A549 (cell line): ENCODE measurements around the gene NUMB. TPM values are rescaled to one million over a fixed set of nuclear protein-coding genes. Genes with fewer than 3 reads are reported as not detected.

ENCODE experiments used
- ATAC-seq, 2 experiments: fragments of 200-7000 bp in 1 of 2; fragments of >200 bp in 1 of 2; cut with Nextera tagmentation in 1 of 2; cut with Tn5 transposase in 1 of 2; 3 replicates each; pipeline versions ENCODE4 v1.8.0 to v1.9.1; 2018 to 2020; ENCODE audit warnings: mild to moderate bottlenecking in 1 of 2, moderate library complexity in 1 of 2
- CTCF ChIA-PET: fragments of 300-600 bp; sonication (Branson Sonifier 250); formaldehyde crosslinking; extraction: SDS; loops from one replicate; lab custom pipeline; 2021; ENCODE audit warnings: antibody characterized with exemption, inconsistent platforms; lab: Yijun Ruan, JAX
- POLR2A ChIA-PET: fragments of 350-600 bp; formaldehyde crosslinking; extraction: SDS; loops from one replicate; lab custom pipeline; 2021; ENCODE audit warnings: antibody characterized with exemption, inconsistent platforms; lab: Yijun Ruan, JAX
- DNase-seq, 2 experiments: peaks; one replicate each; pipeline versions ENCODE4 v3.0.0 to v3.0.0-alpha.2; 2011 to 2016; ENCODE audit warnings: low read depth in 1 of 2, low spot score in 1 of 2
- FAIRE-seq: peaks from 2 replicates; lab custom pipeline; 2011; peaks lifted over from hg19 to GRCh38; lab: Jason Lieb, UNC
- H3K27ac ChIP-seq, 2 experiments: fragments of >200 bp; sonication (Bioruptor Twin); formaldehyde crosslinking; 3 replicates each; pipeline ENCODE4 v1.5.1; 2016 to 2017
- H3K4me1 ChIP-seq: fragments of >200 bp; sonication (Bioruptor Twin); formaldehyde crosslinking; 3 replicates; pipeline ENCODE4 v1.6.1; 2016
- H3K4me2 ChIP-seq: fragments of >200 bp; sonication (Bioruptor Twin); formaldehyde crosslinking; 3 replicates; pipeline ENCODE4 v1.6.1; 2016
- H3K4me3 ChIP-seq: fragments of >200 bp; sonication (Bioruptor Twin); formaldehyde crosslinking; 3 replicates; pipeline ENCODE4 v1.5.1; 2016
- H3K9me3 ChIP-seq: fragments of >200 bp; sonication (Bioruptor Twin); formaldehyde crosslinking; 3 replicates; pipeline ENCODE4 v1.6.1; 2016
- CBX2 ChIP-seq: fragments of 200-600 bp; sonication (generic); IDR thresholded peaks from 2 replicates; pipeline ENCODE4 v1.6.1; 2016; ENCODE audit warnings: low read depth, mild to moderate bottlenecking, borderline replicate concordance
- CBX8 ChIP-seq: fragments of 200-600 bp; sonication (generic); IDR thresholded peaks from 2 replicates; pipeline ENCODE4 v1.6.1; 2016
- CEBPB ChIP-seq, 2 experiments: fragments of >200 bp in 1 of 2; sonication (Bioruptor Twin) in 1 of 2; formaldehyde crosslinking in 1 of 2; IDR thresholded peaks; 2 replicates each; pipeline ENCODE4 v1.6.1; 2012 to 2016
- CHD4 ChIP-seq: fragments of 200-600 bp; sonication (generic); IDR thresholded peaks from 2 replicates; pipeline ENCODE4 v1.6.1; 2016; ENCODE audit warnings: antibody characterized with exemption, mild to moderate bottlenecking, borderline replicate concordance
- EHMT2 ChIP-seq: fragments of 200-600 bp; sonication (generic); IDR thresholded peaks from 2 replicates; pipeline ENCODE4 v1.6.1; 2016; ENCODE audit warnings: antibody characterized with exemption, low read depth, mild to moderate bottlenecking, moderate library complexity
- FOXS1 ChIP-seq: fragments of 250-450 bp; sonication (Bioruptor Pico); IDR thresholded peaks from 2 replicates; pipeline ENCODE4 v1.5.0; 2020; ENCODE audit warnings: mild to moderate bottlenecking, moderate library complexity
- HDAC2 ChIP-seq: fragments of 200-600 bp; sonication (generic); IDR thresholded peaks from 2 replicates; pipeline ENCODE4 v1.6.1; 2016
- HOXA7 ChIP-seq: fragments of 250-450 bp; sonication (Bioruptor Pico); IDR thresholded peaks from 2 replicates; pipeline ENCODE4 v1.5.0; 2020; ENCODE audit warnings: mild to moderate bottlenecking, moderate library complexity
- HOXB13 ChIP-seq: fragments of 250-450 bp; sonication (Bioruptor Pico); IDR thresholded peaks from 2 replicates; pipeline ENCODE4 v1.5.0; 2020; ENCODE audit warnings: low read depth, mild to moderate bottlenecking, moderate library complexity
- JUNB ChIP-seq: fragments of >200 bp; sonication (Bioruptor Twin); formaldehyde crosslinking; IDR thresholded peaks from 2 replicates; pipeline ENCODE4 v1.6.1; 2016
- KDM1A ChIP-seq: fragments of 200-600 bp; sonication (generic); IDR thresholded peaks from 2 replicates; pipeline ENCODE4 v1.6.1; 2016; ENCODE audit warnings: low read depth, mild to moderate bottlenecking
- KDM5A ChIP-seq: fragments of 200-600 bp; sonication (generic); IDR thresholded peaks from 2 replicates; pipeline ENCODE4 v1.6.1; 2016; ENCODE audit warnings: antibody characterized with exemption, mild to moderate bottlenecking
- MAFK ChIP-seq: fragments of 450-650 bp; IDR thresholded peaks from 2 replicates; pipeline ENCODE4 v1.6.1; 2014; ENCODE audit not compliant: partially characterized antibody
- NFE2L2 ChIP-seq: fragments of 150-350 bp; conservative IDR thresholded peaks from 2 replicates; pipeline ENCODE4 v1.6.1; 2014; ENCODE audit warnings: low read length
- PHF8 ChIP-seq: fragments of 200-600 bp; sonication (generic); IDR thresholded peaks from 2 replicates; pipeline ENCODE4 v1.6.1; 2016; ENCODE audit warnings: low read depth, mild to moderate bottlenecking, antibody characterized with exemption, moderate library complexity, borderline replicate concordance
- RNF2 ChIP-seq: fragments of 200-600 bp; sonication (generic); IDR thresholded peaks from 2 replicates; pipeline ENCODE4 v1.6.1; 2016; ENCODE audit warnings: low read depth, mild to moderate bottlenecking, antibody characterized with exemption, moderate library complexity, borderline replicate concordance
- SREBF2 ChIP-seq: fragments of 450-650 bp; IDR thresholded peaks from 2 replicates; pipeline ENCODE4 v1.6.1; 2014; ENCODE audit warnings: mild to moderate bottlenecking, moderate library complexity
- TFCP2L1 ChIP-seq: fragments of 250-450 bp; sonication (Bioruptor Pico); IDR thresholded peaks from 2 replicates; pipeline ENCODE4 v1.5.0; 2021; ENCODE audit warnings: mild to moderate bottlenecking
- ZSCAN20 ChIP-seq: fragments of 250-450 bp; sonication (Bioruptor Pico); IDR thresholded peaks from 2 replicates; pipeline ENCODE4 v1.8.0; 2022; ENCODE audit warnings: mild to moderate bottlenecking, moderate library complexity
- WGBS: methylation state at CpG from one replicate; pipeline ENCODE4 v1.1.6; 2017; ENCODE audit errors: missing lambda C conversion rate; 5-methylcytosine and 5-hydroxymethylcytosine counted together
- polyA plus RNA-seq, 4 experiments: library from polyadenylated mRNA; depleted of rRNA in 3 of 4; stranded (reverse); fragments of >200 nt; fragmentation: RNase III in 1 of 4; extraction: RNeasy Plus Mini Kit Qiagen cat#74134 plus additional on column Dnase treatment in 1 of 4; gene quantifications; 2 replicates in 3 of 4; 3 replicates in 1 of 4; pipeline ENCODE4 v1.2.3, GENCODE V29; 2011 to 2017
- TF ChIP-seq, protein P1 (sequence below): fragments of >200 bp; sonication (Bioruptor Twin); formaldehyde crosslinking; IDR thresholded peaks from 3 replicates; pipeline ENCODE4 v1.5.1; 2016

Gene NUMB
- polyA plus RNA-seq, 2 of the 4 experiments (the other 2 are of a cell fraction), result 40.8 to 151 TPM

DNA sequence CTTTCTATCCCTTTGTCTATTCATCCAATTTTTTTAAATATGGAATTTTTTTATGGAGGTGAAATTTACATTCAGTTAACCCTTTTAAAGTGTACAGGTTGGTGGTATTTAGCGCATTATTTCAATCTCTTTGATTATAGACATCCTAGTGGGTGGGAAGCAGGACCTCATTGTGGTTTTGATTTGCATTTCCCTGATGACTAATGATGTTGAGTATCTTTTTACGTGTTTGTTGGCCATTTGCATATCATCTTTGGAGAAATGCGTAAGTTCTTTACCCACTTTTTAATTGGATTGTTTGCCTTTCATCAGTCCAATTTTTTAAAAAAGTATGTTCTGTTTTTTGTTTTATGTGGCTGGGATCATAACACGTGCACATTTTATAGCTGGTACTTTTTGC lies 200.3 kb downstream of the NUMB start:
- POLR2A ChIA-PET, result no interaction called here
- WGBS, result 91% methylated on average over 4 of the region's 4 CpGs
- Histone ChIP-seq H3K4me2 (no peak overlapping the region), H3K4me3 (no peak overlapping the region), H3K9me3 (no peaks in the 10 kb centered on the region), H3K4me1 (no peaks in the 10 kb centered on the region), H3K27ac (no peak overlapping the region)
- CTCF ChIA-PET, result no interaction called here
- FAIRE-seq (no peak), ATAC-seq (no peak), DNase-seq (no peak)
- TF ChIP-seq HOXB13 (no peak), PHF8 (no peak)

DNA sequence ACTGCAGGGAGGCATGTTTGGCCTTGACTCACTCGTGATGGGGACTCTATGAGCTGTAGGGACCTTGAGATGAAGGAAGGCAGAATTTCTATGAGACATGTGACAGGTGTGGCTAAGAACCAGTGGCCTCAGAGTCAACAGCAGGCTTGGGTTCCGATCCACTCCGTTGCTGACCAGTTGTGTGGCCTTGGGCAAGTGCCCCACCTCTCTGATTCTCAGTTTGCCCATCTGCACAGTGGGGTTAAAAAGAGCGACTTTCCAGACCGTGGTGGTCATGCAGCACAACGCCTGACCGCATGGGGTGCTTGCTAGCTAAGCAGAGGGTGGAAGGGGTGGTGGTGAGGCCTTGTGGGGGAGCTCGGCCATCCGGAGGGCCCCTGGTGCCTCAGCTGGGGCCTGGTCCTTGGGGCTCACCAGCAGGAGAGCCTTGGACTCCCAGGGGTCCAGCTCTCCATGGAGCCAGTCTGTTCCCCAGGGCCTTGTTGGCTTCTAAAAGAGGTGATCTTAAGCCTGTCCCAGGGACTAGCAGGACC lies 202.6 kb downstream of the NUMB start:
- POLR2A ChIA-PET, result no interaction called here
- no peak for FAIRE-seq
- ATAC-seq, result no peak
- 87% methylated on average over 5 of the region's 9 CpGs for WGBS
- Histone ChIP-seq H3K4me2 (no peak overlapping the region), H3K4me3 (no peak overlapping the region), H3K9me3 (no peaks in the 10 kb centered on the region), H3K4me1 (no peaks in the 10 kb centered on the region), H3K27ac (no peak overlapping the region)
- CTCF ChIA-PET, result interaction anchor here (1.3 to 1.4 kb wide), 2 partner anchors 24 to 217 kb away, joined by 3 to 5 read pairs; no protein-coding TSS in a partner anchor
- no peak for DNase-seq
- TF ChIP-seq, protein P1, sequence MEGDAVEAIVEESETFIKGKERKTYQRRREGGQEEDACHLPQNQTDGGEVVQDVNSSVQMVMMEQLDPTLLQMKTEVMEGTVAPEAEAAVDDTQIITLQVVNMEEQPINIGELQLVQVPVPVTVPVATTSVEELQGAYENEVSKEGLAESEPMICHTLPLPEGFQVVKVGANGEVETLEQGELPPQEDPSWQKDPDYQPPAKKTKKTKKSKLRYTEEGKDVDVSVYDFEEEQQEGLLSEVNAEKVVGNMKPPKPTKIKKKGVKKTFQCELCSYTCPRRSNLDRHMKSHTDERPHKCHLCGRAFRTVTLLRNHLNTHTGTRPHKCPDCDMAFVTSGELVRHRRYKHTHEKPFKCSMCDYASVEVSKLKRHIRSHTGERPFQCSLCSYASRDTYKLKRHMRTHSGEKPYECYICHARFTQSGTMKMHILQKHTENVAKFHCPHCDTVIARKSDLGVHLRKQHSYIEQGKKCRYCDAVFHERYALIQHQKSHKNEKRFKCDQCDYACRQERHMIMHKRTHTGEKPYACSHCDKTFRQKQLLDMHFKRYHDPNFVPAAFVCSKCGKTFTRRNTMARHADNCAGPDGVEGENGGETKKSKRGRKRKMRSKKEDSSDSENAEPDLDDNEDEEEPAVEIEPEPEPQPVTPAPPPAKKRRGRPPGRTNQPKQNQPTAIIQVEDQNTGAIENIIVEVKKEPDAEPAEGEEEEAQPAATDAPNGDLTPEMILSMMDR, result no peak
- TF ChIP-seq CBX2 (no peak), CHD4 (no peak), ZSCAN20 (CRISPR knock-in tag) (no peak)

DNA sequence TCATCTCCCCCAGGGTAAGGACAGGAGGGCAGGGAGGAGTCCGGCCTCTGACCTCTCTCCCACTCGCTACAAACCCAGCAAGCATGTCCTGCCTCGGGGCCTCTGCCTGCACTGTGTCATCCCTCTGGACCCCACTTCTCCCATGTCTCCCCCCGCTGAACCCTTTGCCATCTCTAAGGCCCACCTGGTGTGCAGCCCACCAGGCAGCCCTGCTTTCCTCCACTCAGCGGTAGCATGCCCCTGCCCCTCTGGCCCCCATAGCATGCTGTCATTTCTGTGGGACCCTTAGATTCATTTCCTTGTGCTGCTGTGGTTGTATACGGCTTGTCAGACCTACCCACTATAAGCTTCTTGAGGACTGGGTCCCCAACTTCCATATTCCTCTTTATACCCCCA lies 203.3 kb downstream of the NUMB start:
- Histone ChIP-seq H3K4me2 (no peak overlapping the region), H3K9me3 (no peaks in the 10 kb centered on the region), H3K4me3 (no peak overlapping the region), H3K27ac (no peak overlapping the region), H3K4me1 (no peaks in the 10 kb centered on the region)
- TF ChIP-seq KDM1A (no peak), CBX8 (no peak), KDM5A (no peak), JUNB (no peak), HOXA7 (CRISPR knock-in tag) (no peak), CHD4 (no peak), FOXS1 (no peak), NFE2L2 (no peak), EHMT2 (no peak), TFCP2L1 (CRISPR knock-in tag) (no peak), SREBF2 (no peak), CEBPB (IDR thresholded peaks at IDR 0.05) (no peak), RNF2 (no peak), HDAC2 (no peak), HOXB13 (no peak), MAFK (no peak)
- TF ChIP-seq, protein P1, result no peak
- no peak for FAIRE-seq
- POLR2A ChIA-PET, result no interaction called here
- DNase-seq, result no peak
- WGBS, result 94% methylated on average over 6 of the region's 6 CpGs
- ATAC-seq, result no peak
- CTCF ChIA-PET, result interaction anchor here (1.3 kb wide), 1 partner anchor 23 kb away, joined by 5 read pairs; no protein-coding TSS in a partner anchor
